HG03558 (cell line): ENCODE data around the gene BBS9.
"Not testable (repeated sequence)": the region's sequence is repeated elsewhere in the genome, so short reads cannot be mapped to it uniquely, and the experiment has no call there.

Experiments
- ATAC-seq: cut with Tn5 transposase; IDR thresholded peaks from one replicate; pipeline ENCODE4 v1.9.1; 2021; ENCODE audit warnings: moderate number of reproducible peaks; ENCODE audit not compliant: unreplicated experiment; ENCODE audit errors: extremely low read depth

BBS9 gene

GRCh38 chr7:33261585-33261984 is 132.2 kb downstream of the BBS9 start:
- no peak for ATAC-seq

- ATAC-seq = no peak
Observed at GRCh38 chr7:33262476-33262875, 133.1 kb downstream of the BBS9 start.

- not testable (repeated sequence) for ATAC-seq
Observed at GRCh38 chr7:33271839-33272371, 142.5 kb downstream of the BBS9 start.

GRCh38 chr7:33273356-33273755 is 144.0 kb downstream of the BBS9 start:
- no peak for ATAC-seq

- ATAC-seq = no peak
Observed at GRCh38 chr7:33276325-33276724, 147.0 kb downstream of the BBS9 start.

- ATAC-seq = no peak
Observed at GRCh38 chr7:33276729-33277128, 147.4 kb downstream of the BBS9 start.

- no peak for ATAC-seq
Observed at GRCh38 chr7:33278095-33278494, 148.7 kb downstream of the BBS9 start.

GRCh38 chr7:33286501-33286900 is 157.1 kb downstream of the BBS9 start:
- ATAC-seq = no peak

- no peak for ATAC-seq
Observed at GRCh38 chr7:33287738-33288137, 158.4 kb downstream of the BBS9 start.

GRCh38 chr7:33298848-33299247 is 169.5 kb downstream of the BBS9 start:
- ATAC-seq = no peak

- ATAC-seq = no peak
Observed at GRCh38 chr7:33299425-33299824, 170.1 kb downstream of the BBS9 start.

GRCh38 chr7:33300131-33300530 is 170.8 kb downstream of the BBS9 start:
- no peak for ATAC-seq

GRCh38 chr7:33300742-33301141 is 171.4 kb downstream of the BBS9 start:
- no peak for ATAC-seq

GRCh38 chr7:33303978-33304557 is 174.7 kb downstream of the BBS9 start:
- not testable (repeated sequence) for ATAC-seq

- no peak for ATAC-seq
Observed at GRCh38 chr7:33307205-33307604, 177.8 kb downstream of the BBS9 start.

- no peak for ATAC-seq
Observed at GRCh38 chr7:33310546-33310945, 181.2 kb downstream of the BBS9 start.

GRCh38 chr7:33325754-33326484 is 196.6 kb downstream of the BBS9 start:
- ATAC-seq = no peak

GRCh38 chr7:33326485-33326848 is 197.1 kb downstream of the BBS9 start:
- no peak for ATAC-seq

GRCh38 chr7:33327427-33327826 is 198.1 kb downstream of the BBS9 start:
- ATAC-seq = no peak

- no peak for ATAC-seq
Observed at GRCh38 chr7:33334349-33334748, 205.0 kb downstream of the BBS9 start.

- no peak for ATAC-seq
Observed at GRCh38 chr7:33336820-33337219, 207.5 kb downstream of the BBS9 start.
